Activated naive CD8-positive, alpha-beta T cell treated with anti-CD3 and anti-CD28 coated beads, Interleukin-2, amount 10 ng/mL, durations not matched to agents 7 days and 5 days (primary cell): ENCODE results near the gene NOXO1. TPM values are rescaled to one million over a fixed set of nuclear protein-coding genes. Genes with fewer than 3 reads are reported as not detected.
"Not testable (repeated sequence)": the region's sequence is repeated elsewhere in the genome, so short reads cannot be mapped to it uniquely, and the experiment has no call there.

Source experiments
- ATAC-seq: fragments of 150-1000 bp; cut with Tn5 transposase; one replicate; pipeline ENCODE4 v1.10.0; 2021; ENCODE audit warnings: low read depth, moderate library complexity
- POLR2A ChIA-PET: fragments of 350-600 bp; sonication (Branson Sonifier 250); formaldehyde crosslinking; loops from one replicate; lab custom pipeline; 2021; ENCODE audit warnings: antibody characterized with exemption; lab: Charles Lee
- DNase-seq: peaks from one replicate; pipeline ENCODE4 v3.0.0; 2021
- H3K27ac Mint-ChIP-seq: one replicate; pipeline ENCODE4 v1.8.0; 2022; ENCODE audit warnings: mild to moderate bottlenecking, mixed read lengths
- H3K27me3 Mint-ChIP-seq: one replicate; pipeline ENCODE4 v1.8.0; 2022; ENCODE audit warnings: mild to moderate bottlenecking, moderate library complexity, mixed read lengths
- H3K36me3 Mint-ChIP-seq: one replicate; pipeline ENCODE4 v1.8.0; 2021; ENCODE audit warnings: mild to moderate bottlenecking, mixed read lengths
- H3K4me1 Mint-ChIP-seq: one replicate; pipeline ENCODE4 v1.8.0; 2021; ENCODE audit warnings: mixed read lengths
- H3K4me3 Mint-ChIP-seq: one replicate; pipeline ENCODE4 v1.8.0; 2022; ENCODE audit warnings: mild to moderate bottlenecking, moderate library complexity, mixed read lengths
- H3K9me3 Mint-ChIP-seq: one replicate; pipeline ENCODE4 v1.8.0; 2021; ENCODE audit warnings: mixed read lengths
- total RNA-seq, 2 experiments: library from RNA; stranded (reverse); gene quantifications; one replicate each; pipeline ENCODE4 v1.2.3, GENCODE V29; 2021

The NOXO1 gene
- total RNA-seq, 2 experiments from 2014 or later = 0.58 to 1.8 TPM

DNA sequence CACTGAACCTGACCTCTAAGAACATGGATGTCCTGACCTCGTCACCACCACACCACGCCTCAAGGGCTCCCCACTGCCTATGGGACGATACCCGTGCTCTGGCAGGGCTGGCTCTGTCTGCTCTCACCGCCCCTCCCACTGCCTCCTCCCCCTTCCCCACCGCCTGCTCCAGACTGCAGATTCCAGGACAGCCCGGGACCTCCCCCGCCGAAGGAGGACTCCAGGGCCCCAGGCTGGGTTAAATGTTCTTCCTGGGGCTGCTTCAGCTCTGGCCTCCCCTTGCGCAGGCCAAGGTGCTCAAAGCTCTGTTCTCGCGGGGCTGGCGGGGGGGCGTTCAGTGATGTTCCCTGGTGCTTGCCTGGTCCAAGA lies 41.4 kb upstream of the NOXO1 start:
- peak; percentile 20 for ATAC-seq
- H3K27ac Mint-ChIP-seq = no peak overlapping the region

DNA sequence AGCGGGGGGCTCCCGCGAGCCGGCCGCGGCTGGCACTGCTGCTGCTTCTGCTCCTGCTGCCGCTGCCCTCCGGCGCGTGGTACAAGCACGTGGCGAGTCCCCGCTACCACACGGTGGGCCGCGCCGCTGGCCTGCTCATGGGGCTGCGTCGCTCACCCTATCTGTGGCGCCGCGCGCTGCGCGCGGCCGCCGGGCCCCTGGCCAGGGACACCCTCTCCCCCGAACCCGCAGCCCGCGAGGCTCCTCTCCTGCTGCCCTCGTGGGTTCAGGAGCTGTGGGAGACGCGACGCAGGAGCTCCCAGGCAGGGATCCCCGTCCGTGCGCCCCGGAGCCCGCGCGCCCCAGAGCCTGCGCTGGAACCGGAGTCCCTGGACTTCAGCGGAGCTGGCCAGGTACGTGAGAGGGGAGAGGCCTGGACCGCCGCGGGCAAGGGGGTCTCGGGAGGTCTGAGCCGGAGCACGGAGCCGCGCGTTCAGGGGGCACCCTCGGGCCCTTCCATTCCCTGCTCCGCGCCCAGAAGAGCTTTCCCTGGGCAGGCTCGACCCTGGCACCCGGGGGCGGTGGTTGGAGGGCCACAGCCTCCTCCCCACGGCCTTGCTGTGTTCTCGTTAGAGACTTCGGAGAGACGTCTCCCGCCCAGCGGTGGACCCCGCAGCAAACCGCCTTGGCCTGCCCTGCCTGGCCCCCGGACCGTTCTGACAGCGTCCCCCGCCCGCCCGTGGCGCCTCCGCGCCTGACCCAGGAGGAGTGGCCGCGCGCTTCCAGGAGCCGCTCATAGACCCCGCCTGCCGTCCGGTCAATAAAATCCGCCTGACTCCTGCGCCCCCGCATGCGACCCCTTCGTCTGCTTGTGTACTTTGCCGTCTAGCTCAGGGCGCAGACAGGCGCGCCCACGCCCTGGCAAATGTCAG lies 38.9 kb upstream of the NOXO1 start:
- POLR2A ChIA-PET = interaction anchor here (1.5 to 2.3 kb wide), 2 partner anchors 55 to 135 kb away, joined by 6 to 15 read pairs; partner anchors contain the start of genes RPS2 and TRAF7
- Mint-ChIP-seq H3K4me1 (peaks cover 13% of the 10 kb centered on the region), H3K9me3 (no peaks in the 10 kb centered on the region), H3K27me3 (peaks cover 37% of the 10 kb centered on the region), H3K36me3 (no peaks in the 10 kb centered on the region), H3K27ac (no peak overlapping the region), H3K4me3 (peak overlapping the region; percentile 50)
- no peak for DNase-seq
- ATAC-seq = no peak

More for the DNA sequence above, 41.4 kb upstream of the NOXO1 start:
- peaks cover 16% of the 10 kb centered on the region for H3K4me1 Mint-ChIP-seq
- no peaks in the 10 kb centered on the region for H3K9me3 Mint-ChIP-seq
- no peak for DNase-seq
- H3K4me3 Mint-ChIP-seq = peak overlapping the region; percentile 80
- H3K36me3 Mint-ChIP-seq = no peaks in the 10 kb centered on the region
- POLR2A ChIA-PET = interaction anchor here (0.6 to 2.0 kb wide), 5 partner anchors 11 to 132 kb away, joined by 3 to 19 read pairs (median 5); partner anchors contain the start of genes PKD1 and TRAF7
- H3K27me3 Mint-ChIP-seq = peaks cover 41% of the 10 kb centered on the region

DNA sequence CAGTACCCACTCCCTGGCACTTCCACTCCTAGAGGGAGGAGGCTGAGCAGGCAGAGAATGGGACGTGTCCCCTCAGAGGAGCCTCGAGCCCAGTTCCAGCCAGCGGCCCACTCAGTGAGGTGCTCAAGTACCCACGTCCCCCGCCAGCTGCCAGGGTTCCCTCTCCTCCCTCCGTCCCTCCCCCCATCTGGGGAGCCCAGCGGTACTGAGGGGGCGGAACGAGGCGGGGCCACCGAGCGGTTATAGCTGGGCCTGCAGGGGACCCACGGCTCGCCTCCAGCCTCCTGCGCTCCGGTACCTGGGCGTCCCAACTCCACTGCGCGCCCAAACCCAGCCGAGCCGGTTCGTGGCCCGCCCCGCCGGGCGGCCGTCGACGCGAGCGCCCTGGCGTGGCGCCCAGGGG lies 38.2 kb upstream of the NOXO1 start, which contains the start of gene NPW:
Gene NPW (plus strand): TSS at position 268 of the 403 bp plus-strand sequence.
- Mint-ChIP-seq H3K4me3 (peak within 1 kb of the TSS; percentile 50), H3K4me1 (peaks cover 13% of the 10 kb centered on the region), H3K27me3 (peaks cover 34% of the 10 kb centered on the region), H3K27ac (no peak within 1 kb of the TSS), H3K9me3 (no peaks in the 10 kb centered on the region), H3K36me3 (no peaks in the 10 kb centered on the region)
- DNase-seq (no peak), ATAC-seq (peak; percentile 15)
- POLR2A ChIA-PET = interaction anchor here (0.6 to 2.3 kb wide), 3 partner anchors 55 to 136 kb away, joined by 3 to 15 read pairs (median 6); partner anchors contain the start of genes RPS2 and TRAF7

DNA sequence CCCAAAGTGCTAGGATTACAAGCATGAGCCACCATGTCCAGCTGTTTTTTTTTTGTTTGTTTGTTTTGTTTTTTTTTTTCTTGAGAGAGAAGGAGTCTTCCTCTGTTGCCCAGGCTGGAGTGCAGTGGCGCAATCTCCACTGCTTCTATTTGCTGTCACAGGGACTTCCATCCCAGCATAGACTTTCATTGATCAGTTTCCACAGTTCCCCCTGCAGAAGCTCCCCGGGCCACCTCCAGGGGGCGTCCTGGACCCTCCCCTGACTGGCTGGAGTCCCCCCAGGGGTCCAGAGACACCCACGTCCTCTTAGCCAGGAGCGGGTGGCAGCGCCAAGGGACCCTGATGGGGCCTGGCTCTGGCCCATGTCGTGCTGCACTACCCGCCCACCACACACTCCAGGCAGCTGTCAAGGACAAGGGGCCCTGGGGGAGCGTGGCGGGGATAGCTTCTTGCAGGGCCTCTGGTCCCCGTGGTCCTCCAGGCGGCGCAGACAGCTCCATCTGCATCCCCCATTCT lies 35.2 kb upstream of the NOXO1 start:
- POLR2A ChIA-PET = interaction anchor here (1.4 kb wide), 1 partner anchor 138 kb away, joined by 6 read pairs; no protein-coding TSS in a partner anchor
- DNase-seq (no peak), ATAC-seq (no peak)

DNA sequence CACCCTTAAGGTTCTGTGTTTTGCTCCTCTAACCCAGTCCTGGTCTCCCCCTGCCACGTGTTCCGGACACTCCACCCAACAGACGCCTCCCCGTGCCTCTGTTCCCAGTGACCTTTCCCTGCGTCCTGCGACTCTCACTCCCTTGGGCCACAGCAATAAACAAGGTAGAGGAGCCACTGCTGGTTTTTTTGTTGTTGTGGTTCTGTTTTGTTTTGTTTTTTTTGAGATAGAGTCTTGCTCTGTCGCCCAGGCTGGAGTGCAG lies 34.6 kb upstream of the NOXO1 start:
- ATAC-seq (no peak), DNase-seq (no peak)
- POLR2A ChIA-PET = interaction anchor here (1.4 kb wide), 1 partner anchor 139 kb away, joined by 6 read pairs; no protein-coding TSS in a partner anchor
- no peaks in the 10 kb centered on the region for H3K36me3 Mint-ChIP-seq
- no peak overlapping the region for H3K4me3 Mint-ChIP-seq
- no peaks in the 10 kb centered on the region for H3K9me3 Mint-ChIP-seq
- no peak overlapping the region for H3K27ac Mint-ChIP-seq
- H3K27me3 Mint-ChIP-seq = peaks cover 18% of the 10 kb centered on the region
- H3K4me1 Mint-ChIP-seq = peaks cover 1% of the 10 kb centered on the region

More for the DNA sequence above, 35.2 kb upstream of the NOXO1 start:
- H3K4me1 Mint-ChIP-seq = peaks cover 1% of the 10 kb centered on the region
- H3K4me3 Mint-ChIP-seq = no peak overlapping the region
- no peaks in the 10 kb centered on the region for H3K36me3 Mint-ChIP-seq
- H3K9me3 Mint-ChIP-seq = no peaks in the 10 kb centered on the region
- H3K27ac Mint-ChIP-seq = no peak overlapping the region
- peaks cover 23% of the 10 kb centered on the region for H3K27me3 Mint-ChIP-seq

DNA sequence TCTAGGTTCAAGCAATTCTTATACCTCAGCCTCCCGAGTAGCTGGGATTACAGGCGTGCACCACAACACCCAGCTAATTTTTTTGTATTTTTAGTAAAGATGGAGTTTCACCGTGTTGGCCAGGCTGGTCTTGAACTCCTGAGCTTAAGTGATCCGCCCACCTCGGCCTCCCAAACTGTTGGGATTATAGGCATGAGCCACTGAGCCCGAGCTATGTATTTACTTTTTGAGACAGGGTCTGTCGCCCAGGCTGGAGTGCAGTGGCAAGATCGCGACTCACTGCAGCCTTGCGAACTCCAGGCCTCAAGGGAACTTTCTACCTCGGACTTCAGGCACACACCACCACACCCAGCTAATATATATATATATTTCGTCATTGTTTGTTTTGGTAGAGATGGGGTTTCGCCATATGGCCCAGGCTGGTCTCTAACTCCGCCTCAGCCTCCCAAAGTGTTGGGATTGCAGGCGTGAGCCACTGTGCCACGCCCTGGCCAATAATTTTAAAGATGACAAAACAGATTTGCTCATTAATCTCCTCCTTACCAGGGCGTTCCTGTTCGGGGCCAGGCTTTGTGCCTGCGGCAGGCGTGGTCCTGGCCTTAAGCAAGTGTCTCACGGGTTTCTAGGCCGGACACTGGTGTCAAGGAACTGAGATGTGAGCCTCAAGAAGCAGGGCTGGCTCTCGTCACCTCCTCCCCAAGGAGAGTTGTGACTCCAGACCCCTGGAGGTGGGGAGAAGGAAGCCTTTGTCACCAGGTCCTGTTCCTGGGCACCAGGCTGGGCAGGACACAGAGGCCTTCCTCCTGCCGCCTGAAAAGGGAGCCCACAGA lies 34.1 kb upstream of the NOXO1 start:
- POLR2A ChIA-PET = no interaction called here
- H3K9me3 Mint-ChIP-seq = no peaks in the 10 kb centered on the region
- H3K4me1 Mint-ChIP-seq = peaks cover 2% of the 10 kb centered on the region
- no peak for ATAC-seq
- H3K27me3 Mint-ChIP-seq = peaks cover 12% of the 10 kb centered on the region
- H3K4me3 Mint-ChIP-seq = no peak overlapping the region
- no peaks in the 10 kb centered on the region for H3K36me3 Mint-ChIP-seq
- H3K27ac Mint-ChIP-seq = no peak overlapping the region
- no peak for DNase-seq

DNA sequence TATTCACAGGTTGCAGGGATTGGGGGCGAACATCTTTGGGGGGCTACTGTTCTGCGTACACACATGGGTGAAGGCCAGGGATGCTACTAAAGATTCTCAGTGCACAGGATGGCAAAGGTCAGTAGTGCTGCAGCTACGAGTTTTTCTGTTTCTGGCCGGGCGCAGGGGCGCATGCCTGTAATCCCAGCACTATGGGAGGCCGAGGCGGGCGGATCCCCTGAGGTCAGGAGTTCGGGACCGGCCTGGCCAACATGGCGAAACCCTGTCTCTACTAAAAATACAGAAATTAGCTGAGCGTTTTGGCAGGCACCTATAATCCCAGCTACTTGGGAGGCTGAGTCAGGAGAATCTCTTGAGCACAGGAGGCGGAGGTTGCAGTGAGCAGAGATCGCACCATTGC lies 32.3 kb upstream of the NOXO1 start:
- H3K27ac Mint-ChIP-seq = no peak overlapping the region
- DNase-seq (no peak), ATAC-seq (no peak)
- H3K27me3 Mint-ChIP-seq = peaks cover 5% of the 10 kb centered on the region
- POLR2A ChIA-PET = interaction anchor here (1.0 kb wide), 1 partner anchor 142 kb away, joined by 3 read pairs; the partner anchor contains the start of gene TRAF7
- H3K36me3 Mint-ChIP-seq = no peaks in the 10 kb centered on the region
- no peak overlapping the region for H3K4me3 Mint-ChIP-seq
- H3K9me3 Mint-ChIP-seq = no peaks in the 10 kb centered on the region
- peaks cover 6% of the 10 kb centered on the region for H3K4me1 Mint-ChIP-seq

DNA sequence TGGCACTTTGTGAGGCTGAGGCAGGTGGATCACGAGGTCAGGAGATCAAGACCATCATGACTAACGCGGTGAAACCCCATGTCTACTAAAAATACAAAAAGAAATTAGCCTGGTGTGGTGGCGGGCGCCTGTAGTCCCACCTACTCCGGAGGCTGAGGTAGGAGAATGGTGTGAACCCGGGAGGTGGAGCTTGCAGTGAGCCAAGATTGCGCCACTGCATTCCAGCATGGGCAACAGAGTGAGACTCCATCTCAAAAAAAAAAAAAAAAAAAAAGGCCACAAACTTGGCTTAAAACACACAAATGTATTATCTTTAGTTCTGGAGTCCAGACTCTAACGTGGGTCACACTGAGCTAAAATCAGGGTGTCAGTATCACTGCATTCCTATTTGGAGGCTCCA lies 30.5 kb upstream of the NOXO1 start:
- peaks cover 19% of the 10 kb centered on the region for H3K4me1 Mint-ChIP-seq
- H3K36me3 Mint-ChIP-seq, ATAC-seq, H3K4me3 Mint-ChIP-seq, H3K27me3 Mint-ChIP-seq, H3K27ac Mint-ChIP-seq, H3K9me3 Mint-ChIP-seq, DNase-seq: not testable (repeated sequence)
- POLR2A ChIA-PET = interaction anchor here (1.0 to 1.2 kb wide), 2 partner anchors 10 to 143 kb away, joined by 5 to 10 read pairs; no protein-coding TSS in a partner anchor

DNA sequence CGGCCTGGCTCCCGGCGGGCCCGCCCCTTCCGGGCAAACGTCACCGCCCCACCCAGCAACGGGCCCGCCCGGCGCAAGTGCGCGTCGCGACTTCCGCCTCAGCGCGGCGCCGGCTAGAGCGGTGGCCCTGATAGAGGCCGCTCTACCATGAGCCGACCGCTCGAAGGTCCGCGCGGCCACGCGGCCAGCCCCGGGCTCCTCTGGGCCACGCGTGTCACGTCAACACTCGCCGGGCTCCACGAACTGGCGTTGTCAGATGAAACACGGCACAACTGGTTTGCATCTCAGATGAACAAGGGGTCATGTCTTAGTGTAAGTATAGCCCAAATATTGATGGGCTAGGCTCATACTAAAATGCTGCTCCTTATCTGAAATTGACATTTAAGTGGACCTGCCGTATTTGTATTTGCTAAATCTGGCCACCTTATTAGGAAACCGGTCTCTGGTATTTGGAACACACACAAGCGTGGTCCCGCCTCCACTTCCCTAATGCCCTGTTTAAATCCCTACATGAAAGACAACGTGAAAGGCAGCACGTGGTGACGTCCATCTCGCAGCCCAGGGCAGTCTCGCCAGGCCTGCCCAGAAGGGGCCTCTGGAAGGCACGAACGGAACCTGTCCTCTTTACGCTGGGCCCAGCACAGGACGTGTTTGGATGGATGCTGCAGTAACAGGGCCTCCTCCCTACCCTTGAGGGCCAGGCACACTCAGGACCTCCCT lies 28.7 kb upstream of the NOXO1 start, which contains the start of gene ZNF598:
Gene ZNF598 (minus strand): TSS at position 31 of the 720 bp plus-strand sequence.
- POLR2A ChIA-PET = interaction anchor here (1.2 to 1.8 kb wide), 2 partner anchors 17 to 145 kb away, joined by 3 to 17 read pairs; partner anchors contain the start of genes NHERF2 and TRAF7
- Mint-ChIP-seq H3K4me1 (peaks cover 25% of the 10 kb centered on the region), H3K27ac (peak within 1 kb of the TSS; percentile 92), H3K9me3 (no peaks in the 10 kb centered on the region), H3K27me3 (no peaks in the 10 kb centered on the region), H3K36me3 (no peaks in the 10 kb centered on the region), H3K4me3 (peak within 1 kb of the TSS; percentile 93)
- DNase-seq (peak; percentile 91), ATAC-seq (peak; percentile 86)

DNA sequence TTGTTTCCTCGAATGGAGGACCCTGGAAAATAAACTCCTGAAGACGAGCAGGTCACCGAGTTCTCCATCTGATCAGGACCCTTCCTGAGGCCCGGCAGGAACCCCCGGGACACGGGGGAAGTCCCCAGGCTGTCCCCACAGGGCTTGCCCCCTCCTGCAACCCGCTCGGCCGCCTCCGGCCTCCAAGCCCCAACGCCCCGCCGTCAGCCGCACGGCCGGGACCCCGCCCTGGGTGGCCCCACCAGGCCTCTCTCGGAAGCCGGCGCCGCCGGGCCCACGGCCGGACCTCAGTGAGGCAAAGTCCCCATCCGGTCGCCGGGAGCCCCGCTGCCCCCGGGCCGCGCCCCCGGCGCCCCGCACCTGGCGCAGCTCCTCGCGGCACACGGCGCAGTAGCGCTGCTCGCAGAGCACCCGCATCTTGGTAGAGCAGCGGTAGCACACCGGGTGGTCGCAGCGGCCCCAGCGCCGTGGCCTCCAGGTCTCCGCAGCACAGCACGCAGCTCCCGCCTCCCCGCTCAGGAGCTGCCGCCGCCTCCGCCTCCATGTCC lies 28.0 kb upstream of the NOXO1 start:
- DNase-seq (peak; percentile 64), ATAC-seq (peak; percentile 50)
- H3K36me3 Mint-ChIP-seq = no peaks in the 10 kb centered on the region
- H3K9me3 Mint-ChIP-seq = no peaks in the 10 kb centered on the region
- H3K27ac Mint-ChIP-seq = peak overlapping the region; percentile 92
- H3K4me1 Mint-ChIP-seq = peaks cover 25% of the 10 kb centered on the region
- no peaks in the 10 kb centered on the region for H3K27me3 Mint-ChIP-seq
- POLR2A ChIA-PET = interaction anchor here (0.5 to 2.2 kb wide), 8 partner anchors 18 to 241 kb away, joined by 3 to 17 read pairs (median 6); partner anchors contain the start of genes NHERF2, NTHL1, RPS2 and TRAF7
- peak overlapping the region; percentile 93 for H3K4me3 Mint-ChIP-seq

DNA sequence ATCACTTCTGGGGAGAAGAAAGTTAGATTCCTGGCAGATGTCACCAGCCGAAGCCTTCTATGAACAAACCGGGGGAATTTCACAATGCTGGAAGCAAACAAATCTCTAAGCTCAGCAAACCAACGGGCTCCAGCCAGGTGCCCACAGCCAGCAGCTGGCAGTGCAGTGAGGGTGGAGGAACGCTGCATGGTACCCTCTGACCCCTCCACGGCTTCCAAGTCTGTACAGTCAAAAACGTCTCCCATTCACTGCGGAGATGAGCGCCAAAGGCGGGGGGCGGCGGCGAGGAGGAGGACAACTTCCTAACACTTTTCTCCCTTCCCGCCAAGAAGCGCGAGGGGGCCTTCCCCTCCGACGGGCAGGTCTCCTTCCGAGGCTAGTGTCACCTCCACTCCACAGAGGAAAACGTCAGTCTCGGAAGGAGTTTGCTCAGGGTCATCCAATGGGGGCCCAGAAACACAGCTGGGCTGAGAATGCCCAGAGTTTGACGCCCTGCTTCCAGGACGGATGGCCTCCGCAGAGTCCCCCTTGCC lies 27.4 kb upstream of the NOXO1 start:
- POLR2A ChIA-PET = interaction anchor here (0.5 to 2.2 kb wide), 10 partner anchors 12 to 242 kb away, joined by 3 to 25 read pairs (median 6); partner anchors contain the start of genes NHERF2, NTHL1, RPS2 and TRAF7
- peak; percentile 12 for ATAC-seq
- Mint-ChIP-seq H3K27me3 (no peaks in the 10 kb centered on the region), H3K9me3 (no peaks in the 10 kb centered on the region), H3K4me1 (peaks cover 25% of the 10 kb centered on the region), H3K36me3 (no peaks in the 10 kb centered on the region), H3K27ac (peak overlapping the region; percentile 92), H3K4me3 (peak overlapping the region; percentile 93)
- DNase-seq = peak; percentile 58
